Measurements from ENCODE around the gene ZNF3.
"Not testable (repeated sequence)": the region's sequence is repeated elsewhere in the genome, so short reads cannot be mapped to it uniquely, and the experiment has no call there.

The ZNF3 gene

DNA sequence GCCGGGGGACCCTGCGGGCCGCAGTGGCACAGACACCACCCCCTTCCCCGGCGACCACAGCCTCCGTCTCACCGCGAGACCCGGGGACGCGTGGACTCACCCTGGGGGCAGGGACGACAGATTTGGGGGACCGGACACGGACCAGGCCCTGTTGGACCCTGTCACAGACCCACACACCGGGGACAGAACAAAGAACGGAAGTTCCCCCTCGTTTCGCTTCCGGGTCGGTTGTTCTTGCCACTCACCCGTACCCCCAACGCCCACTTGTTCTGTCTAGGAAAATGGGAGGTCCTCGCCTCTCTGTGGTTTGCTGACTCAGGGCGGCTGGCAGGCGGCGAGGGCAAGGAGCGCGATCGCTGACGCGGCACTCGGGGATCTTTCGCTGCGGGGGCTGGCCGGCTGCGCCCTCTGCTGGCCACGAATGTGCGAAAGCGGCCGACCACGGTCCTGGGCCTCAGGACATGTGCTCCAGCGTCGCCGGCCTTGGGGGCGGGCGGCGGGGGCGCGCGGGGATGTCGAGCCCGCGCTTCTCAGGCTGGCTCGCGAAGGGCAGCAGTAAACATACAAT, at the start of gene ZNF3:
TSS of gene ZNF3 (minus strand) at position 189 of the 568 bp plus-strand sequence. CDS start 4,366 bp downstream, outside the sequence.
- DNase-seq, result peak; percentile 97

DNA sequence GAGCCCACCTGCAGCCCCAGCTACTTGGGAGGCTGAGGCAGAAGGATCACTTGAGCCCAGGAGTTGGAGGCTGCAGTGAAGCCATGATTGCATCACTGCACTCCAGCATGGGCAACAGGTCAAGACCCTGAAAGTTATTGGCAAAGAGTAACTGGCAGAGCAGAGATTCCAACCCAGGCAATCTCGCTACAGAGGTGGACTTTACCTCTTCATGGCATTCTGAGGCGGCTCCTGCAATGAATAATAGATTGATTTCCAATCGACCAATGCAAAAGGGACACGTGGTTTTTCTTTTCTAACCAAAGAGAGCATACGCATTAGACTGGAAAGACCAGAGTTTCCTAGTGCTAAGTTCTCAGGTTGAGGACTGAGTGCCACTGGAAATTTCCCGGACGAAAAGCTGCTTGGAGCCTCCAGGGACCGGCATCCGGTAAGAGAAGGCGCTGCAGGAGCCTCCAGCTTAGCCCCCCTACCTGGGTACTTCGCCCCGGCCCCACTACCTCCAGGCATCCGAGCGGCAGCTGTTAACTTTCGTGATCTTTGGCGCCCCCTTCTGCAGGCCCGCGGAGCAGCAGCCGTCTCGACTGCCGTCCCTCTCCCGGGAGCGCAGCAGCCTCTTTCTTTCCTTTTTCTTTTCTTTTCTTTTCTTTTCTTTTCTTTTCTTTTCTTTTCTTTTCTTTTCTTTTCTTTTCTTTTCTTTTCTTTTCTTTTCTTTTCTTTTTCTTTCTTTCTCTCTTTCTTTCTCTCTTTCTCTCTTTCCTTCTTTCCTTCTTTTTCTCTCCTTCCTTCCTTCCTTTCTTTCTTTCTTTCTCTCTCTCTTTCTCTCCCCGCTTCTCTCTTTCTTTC, 49.3 kb upstream of the ZNF3 start:
- DNase-seq, result no peak

DNA sequence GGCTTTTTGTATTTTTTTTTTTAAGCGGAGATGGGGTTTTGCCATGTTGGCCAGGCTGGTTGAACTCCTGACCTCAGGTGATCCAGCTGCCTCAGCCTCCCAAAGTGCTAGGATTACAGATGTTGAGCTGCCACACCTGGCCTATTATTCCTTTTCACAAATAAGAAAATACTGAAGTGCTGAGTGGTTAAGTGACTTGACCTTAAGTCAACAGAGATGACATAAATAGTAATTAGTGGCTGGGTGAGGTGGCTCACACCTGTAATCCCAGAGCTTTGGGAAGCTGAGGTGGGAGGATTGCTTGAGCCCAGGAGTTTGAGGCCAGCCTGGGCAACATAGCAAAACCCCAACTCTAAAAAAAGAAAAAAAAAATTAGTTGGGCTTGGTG, 48.7 kb upstream of the ZNF3 start:
- DNase-seq, result not testable (repeated sequence)

GRCh38 chr7:100128637-100128963, 47.1 kb upstream of the ZNF3 start:
- DNase-seq, result no peak

DNA sequence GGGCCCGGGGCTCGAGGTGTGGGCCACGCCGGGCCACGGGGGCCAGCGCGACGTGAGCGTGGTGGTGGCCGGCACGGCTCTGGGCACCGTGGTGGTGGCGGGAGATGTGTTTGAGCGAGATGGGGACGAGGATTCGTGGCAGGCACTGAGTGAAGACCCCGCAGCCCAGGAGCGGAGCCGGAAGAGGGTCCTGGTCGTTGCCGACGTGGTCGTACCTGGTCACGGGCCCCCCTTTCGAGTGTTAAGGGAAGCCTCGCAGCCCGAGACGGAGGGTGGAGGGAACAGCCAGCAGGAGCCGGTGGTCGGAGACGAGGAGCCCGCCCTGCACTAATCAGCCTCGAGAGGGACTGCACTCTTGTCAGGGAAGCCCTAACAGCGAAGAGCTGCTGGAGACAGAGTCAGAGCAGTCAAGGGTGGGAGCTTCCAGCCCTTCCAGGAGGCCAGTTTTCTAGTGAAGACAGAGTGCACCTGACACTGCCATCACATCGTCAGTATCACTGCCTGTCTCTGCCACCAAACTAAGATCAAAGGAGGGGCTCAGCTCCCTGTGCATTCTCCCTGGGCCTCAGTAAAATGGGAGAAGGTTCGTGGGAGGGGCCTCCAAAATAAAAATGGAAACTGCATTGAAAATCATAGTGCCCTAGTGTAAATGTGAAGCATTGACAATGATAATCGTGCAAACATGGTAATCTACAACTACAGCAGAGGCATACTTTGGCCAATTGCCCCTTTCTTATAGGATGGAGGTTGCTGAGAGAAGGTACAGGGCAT, 46.5 kb upstream of the ZNF3 start:
- no peak for DNase-seq

DNA sequence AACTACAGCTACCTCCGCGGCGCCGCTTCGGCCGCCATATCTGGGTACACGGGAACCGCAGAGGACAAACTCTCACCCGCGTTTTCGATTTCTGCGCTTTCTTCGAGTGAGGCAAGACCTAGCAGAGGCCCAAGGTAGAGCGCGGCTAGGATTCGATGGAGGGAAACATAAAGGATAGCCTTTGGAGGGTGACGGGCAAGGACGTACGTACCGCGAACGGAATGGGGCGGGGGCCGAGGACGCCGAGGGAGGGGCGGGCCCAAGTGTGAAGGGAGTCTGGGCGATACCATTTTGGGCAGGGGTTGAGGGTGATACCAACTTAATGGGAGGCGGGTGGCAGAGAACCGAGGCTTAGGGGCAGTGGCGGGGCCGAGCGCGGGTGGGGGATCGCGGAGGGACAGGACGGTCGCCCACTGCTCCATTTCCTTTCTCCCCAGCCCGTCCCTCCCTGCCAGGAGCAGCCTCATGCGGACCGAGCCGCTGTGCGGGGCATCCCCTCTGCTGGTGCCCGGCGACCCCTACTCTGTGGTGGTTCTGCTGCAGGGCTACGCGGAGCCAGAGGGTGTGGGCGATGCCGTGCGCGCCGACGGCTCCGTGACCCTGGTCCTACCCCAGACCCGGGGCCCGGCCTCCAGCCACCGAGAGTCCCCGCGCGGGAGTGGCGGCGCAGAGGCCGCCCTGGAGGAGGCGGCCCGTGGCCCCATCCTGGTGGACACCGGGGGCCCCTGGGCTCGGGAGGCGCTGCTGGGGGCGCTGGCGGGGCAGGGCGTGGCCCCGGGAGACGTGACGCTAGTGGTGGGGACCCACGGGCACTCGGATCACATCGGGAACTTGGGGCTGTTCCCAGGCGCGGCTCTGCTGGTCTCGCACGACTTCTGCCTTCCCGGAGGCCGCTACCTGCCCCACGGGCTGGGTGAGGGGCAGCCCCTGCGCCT, 45.7 kb upstream of the ZNF3 start, which contains the start of gene MBLAC1:
TSS of gene MBLAC1 (plus strand) at position 37 of the 935 bp plus-strand sequence. CDS start at position 466, 429 bp downstream.
- DNase-seq, result peak; percentile 75

DNA sequence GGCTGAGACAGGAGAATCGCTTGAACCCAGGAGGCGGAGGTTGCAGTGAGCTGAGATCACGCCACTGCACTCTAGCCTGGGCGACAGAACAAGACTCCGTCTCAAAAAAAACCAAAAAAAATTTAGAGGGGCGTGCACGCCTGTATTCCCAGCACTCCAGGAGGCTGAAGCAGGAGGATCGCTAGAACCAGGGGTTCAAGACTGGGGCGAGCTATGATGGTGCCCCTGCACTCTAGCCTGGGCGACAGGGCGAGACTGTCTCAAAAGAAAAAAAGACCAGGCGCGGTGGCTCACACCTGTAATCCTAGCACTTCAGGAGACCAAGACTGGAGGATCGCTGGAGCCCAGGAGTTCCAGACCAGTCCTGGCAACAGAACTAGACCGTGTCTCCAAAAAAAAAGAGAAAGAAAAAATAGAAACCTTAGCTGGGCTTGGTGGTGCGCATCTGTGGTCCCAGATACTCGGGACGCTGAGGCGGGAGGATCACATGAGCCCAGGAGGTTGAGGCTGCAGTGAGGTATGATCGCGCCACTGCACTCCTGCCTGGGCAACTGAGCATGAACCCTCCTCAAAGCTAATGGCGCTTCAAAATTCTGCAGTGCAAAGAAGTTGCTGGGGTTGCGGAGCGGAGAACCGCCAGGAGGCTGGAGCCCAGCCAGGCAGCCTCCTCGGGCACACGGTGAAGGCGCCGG, 44.9 kb upstream of the ZNF3 start:
- no peak for DNase-seq

GRCh38 chr7:100124301-100125230, 43.0 kb upstream of the ZNF3 start:
- no peak for DNase-seq

DNA sequence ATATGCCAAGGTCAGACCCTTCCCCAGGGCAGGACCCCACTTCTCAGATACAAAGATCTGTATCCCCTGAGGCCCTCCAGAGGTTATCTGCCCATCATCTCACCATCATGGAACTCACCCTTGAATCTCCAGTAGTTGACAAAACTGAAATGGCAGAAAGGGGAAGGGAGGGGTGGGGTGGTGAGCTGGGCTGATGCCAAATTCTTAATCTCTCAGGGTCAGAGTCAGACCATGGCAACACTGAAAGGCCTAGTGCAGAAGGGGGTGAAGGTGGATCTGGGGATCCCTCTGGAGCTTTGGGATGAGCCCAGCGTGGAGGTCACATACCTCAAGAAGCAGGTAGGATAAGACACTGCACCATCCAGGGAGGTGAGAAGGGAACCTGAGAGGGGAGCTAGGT, 41.0 kb upstream of the ZNF3 start:
- no peak for DNase-seq

DNA sequence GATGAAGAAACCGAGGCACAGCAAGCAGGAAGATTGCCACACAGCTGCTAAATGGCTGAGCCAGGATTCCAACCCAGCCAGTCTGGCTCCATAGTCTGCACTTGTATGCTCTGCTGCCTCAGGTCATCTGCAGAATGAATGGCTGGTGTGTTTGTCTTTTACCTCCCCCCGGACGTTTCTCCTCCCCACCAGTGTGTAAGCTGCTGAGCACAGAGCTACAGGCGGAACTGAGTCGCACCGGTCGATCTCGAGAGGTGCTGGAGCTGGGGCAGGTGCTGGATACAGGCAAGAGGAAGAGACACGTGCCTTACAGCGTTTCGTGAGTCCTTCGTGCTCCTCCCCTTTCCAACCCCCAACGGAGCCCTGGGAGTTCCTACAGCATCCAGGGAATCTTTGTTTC, 40.5 kb upstream of the ZNF3 start:
- peak; percentile 92 for DNase-seq

DNA sequence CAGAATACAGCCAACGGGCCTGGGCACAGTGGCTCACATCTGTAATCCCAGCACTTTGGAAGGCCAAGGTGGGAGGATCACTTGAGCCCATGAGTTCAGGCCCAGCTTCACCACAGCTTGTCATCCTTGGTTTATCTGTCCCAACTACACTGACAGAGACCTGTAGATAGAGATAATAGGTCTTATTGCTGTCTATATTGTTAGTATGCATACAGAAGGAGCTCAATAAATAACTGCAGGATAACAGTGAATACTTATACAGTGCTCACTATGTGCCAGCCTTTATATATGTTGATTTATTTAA, 39.2 kb upstream of the ZNF3 start:
- DNase-seq, result no peak

- DNase-seq, result no peak
Measured at GRCh38 chr7:100119970-100120732, 38.6 kb upstream of the ZNF3 start.

- DNase-seq, result peak; percentile 83
Measured at GRCh38 chr7:100119072-100119969, 37.8 kb upstream of the ZNF3 start, which contains the start of the genes CNPY4 and TAF6. TSS of gene CNPY4 (plus strand) at chr7:100119634. CDS start at chr7:100119745, 111 bp downstream. TSS of gene TAF6 (minus strand) at chr7:100119358. CDS start at chr7:100114209, 5,149 bp downstream.

GRCh38 chr7:100118388-100119071, 37.0 kb upstream of the ZNF3 start:
- DNase-seq, result no peak

- DNase-seq, result no peak
Measured at GRCh38 chr7:100115026-100115425, 33.5 kb upstream of the ZNF3 start.

DNA sequence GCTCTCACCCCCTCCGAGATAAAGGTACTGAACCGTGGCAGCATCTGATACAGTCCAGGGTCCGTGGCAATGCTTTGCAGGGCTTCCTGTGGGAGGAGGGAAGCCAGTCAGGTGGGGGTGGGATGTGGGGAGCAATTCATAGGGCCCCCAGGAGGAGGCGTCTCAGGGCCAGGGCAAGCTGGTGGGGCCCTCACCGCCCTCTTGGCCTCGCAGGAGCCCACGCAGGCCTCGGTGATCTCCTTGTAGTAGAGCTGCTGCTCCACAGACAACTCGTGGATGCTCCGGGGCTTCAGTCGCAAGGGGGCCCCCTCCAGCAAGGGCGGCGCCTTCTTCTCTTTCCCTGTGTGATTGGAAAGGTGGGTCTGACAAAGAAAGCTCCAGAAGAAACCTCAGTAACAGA, 30.4 kb upstream of the ZNF3 start:
- no peak for DNase-seq

GRCh38 chr7:100111156-100111555, 29.6 kb upstream of the ZNF3 start:
- DNase-seq, result no peak

DNA sequence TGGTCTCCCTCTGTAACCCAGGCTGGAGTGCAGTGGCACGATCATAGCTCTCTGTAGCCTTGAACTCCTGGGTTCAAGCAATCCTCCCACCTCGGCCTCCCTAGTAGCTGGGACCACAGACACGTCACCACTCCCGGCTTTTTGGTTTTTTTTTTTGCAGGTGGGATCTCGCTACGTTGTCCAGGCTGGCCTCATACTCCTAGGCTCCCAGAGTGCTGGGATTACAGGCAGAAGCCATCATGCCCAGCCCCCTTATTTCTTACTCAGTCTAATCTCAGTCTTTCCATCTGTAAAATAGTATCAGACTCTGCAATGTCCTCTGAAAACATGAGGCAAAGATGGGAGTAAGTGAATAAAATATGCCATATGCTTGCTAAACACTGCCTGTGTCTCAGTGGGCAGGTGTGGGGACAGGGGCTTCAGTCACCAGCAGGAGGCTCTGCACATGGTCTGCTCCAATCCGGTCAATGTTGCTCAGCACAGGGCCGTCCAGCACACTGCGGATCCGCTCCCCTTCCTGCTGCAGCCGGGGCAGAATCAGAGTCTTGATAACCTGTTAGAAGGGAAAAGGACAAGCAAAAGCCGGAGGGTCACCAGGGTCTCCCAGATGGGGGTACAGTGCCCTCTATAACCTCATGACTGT, 28.1 kb upstream of the ZNF3 start:
- DNase-seq, result no peak
